ENCODE data around the gene HOMEZ. TPM values are rescaled to one million over a fixed set of nuclear protein-coding genes. Genes with fewer than 3 reads are reported as not detected.

The HOMEZ gene
- total RNA-seq, 1 donor from 2014 or later: 6.7 TPM

DNA sequence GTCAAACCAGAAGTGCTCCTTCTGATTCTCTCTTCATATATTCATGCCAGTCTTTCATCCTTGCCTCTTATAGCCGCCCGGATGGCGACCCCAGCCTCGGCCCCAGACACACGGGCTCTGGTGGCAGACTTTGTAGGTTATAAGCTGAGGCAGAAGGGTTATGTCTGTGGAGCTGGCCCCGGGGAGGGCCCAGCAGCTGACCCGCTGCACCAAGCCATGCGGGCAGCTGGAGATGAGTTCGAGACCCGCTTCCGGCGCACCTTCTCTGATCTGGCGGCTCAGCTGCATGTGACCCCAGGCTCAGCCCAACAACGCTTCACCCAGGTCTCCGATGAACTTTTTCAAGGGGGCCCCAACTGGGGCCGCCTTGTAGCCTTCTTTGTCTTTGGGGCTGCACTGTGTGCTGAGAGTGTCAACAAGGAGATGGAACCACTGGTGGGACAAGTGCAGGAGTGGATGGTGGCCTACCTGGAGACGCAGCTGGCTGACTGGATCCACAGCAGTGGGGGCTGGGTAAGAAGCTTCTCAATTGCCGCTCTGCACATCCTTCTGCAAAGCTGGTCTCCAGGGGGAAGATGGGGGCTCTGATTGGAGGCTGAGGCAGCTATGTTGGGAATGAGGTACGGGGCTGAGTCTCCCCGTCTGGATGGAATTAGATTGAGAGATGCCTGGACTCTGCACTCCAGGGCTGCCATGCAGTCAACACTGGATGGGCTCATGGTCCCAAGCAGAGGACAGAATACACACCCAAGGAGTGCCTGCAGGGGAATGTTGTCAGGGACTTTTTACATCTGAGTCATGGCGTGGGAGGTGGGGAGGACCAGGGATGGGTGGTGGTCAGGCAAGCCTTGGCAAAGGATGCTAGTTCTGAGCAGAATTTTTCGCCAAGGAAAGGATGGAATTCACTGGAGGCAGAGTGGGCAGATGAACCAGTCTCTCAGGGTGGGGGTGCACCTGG lies 22.0 kb upstream of the HOMEZ start:
- DNase-seq: no peak

DNA sequence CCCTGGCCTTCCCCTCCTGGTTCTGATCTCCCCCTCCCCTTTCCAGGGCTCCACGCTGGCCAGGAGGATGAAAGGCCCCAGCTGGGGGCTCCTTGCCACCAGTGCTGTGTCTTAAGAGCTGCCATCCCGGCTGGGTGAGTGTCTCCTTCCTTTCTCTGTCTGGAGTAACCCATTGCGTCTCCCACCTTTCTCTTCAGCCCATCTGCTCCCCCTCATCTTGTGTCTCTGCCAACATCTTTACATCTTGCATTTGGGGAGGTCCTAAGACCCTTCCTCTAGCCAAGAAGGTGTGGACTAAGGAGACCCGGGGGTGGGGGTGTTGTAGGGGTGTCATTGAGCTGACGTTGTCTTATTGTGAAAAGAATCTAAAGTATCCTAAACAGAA lies 21.2 kb upstream of the HOMEZ start:
- no peak for DNase-seq

GRCh38 chr14:23306412-23307145 lies 20.6 kb upstream of the HOMEZ start, which contains the start of gene BCL2L2:
Gene BCL2L2, plus strand, starts transcription at chr14:23306833. Its CDS starts 935 bp downstream, at chr14:23307768.
- DNase-seq: peak; percentile 97

DNA sequence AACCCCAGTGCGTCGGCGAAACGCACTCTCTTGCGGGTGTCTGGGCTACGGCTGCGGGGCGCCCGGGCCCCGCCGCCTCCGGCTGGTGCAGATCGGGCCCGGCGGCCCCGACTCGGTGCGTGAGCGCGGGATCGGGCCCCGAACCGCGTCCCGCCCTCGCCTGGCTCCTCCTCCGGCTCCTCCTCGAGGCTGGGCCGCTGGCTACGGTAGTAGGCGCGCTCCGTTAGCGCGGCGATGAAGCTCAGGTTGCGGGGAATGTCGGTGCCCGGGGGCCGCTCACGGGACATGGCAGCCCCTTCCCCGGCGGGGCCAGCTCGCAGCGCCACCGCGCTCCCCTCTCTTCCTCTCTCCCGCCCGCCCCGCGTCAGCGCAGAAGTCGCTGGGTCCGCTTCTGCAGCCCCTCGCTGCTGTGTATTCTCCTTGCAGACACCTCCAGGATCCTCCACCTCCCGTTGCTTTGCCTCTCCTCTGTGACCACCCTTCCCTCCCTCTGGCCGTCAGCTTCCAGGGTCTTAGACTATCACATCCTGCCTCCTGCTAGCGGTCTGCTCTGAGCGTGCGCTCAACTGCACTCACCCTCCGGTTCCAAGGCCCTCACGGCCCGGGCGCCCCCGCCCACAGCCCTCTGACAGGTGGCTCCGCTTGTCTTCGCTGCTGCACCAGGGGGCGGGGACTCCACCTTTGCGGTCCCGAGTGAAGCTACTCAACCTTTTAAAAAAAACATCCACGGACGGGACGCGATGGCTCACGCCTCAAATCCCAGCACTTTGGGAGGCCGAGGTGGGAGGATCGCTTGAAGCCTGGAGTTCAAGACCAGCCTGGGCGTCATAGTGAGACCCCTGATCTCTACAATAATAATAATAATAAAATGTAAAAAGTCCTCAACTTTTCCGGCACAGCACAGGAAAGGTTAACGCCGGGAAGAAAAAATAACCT lies 16.6 kb upstream of the HOMEZ start, which contains the start of gene PPP1R3E:
TSS of gene PPP1R3E (minus strand) at position 570 of the 936 bp plus-strand sequence. CDS start at position 287, 283 bp downstream.
- peak; percentile 85 for DNase-seq

GRCh38 chr14:23301969-23302289 lies 16.0 kb upstream of the HOMEZ start:
- DNase-seq: no peak

DNA sequence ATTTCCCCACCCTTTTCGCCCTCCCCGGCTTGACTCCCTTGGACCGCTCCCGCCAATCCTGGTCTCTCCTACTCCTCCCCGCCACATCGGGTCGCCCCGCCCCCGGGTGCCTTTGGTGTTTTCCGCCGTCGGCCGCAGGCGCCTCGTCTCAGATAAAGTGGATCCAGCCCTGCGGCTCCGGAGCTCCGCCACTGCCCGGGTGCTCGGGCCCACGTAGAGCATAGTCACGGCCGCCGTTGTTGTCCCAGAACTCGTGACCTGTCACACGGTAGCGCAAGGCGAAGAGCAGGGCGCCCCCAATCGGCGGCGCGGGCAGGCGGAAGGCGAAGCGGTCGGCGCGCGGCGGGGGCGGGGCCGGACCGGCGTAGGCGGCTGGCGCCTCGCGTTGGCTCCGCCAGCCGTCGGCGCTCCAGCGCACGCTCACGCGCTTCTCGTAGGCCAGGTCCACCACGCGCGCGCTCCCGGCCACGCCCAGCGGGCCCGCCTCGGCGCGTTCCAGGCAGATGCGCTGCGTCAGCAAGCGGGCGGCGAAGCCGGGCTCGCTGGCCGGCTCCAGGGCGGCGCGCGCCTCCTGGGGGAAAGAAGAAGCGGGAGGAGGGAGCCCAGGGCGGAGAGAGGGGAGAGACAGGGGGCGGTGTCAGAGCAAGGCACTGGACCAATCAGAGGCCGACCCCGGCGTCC lies 15.5 kb upstream of the HOMEZ start:
- DNase-seq: peak; percentile 99

DNA sequence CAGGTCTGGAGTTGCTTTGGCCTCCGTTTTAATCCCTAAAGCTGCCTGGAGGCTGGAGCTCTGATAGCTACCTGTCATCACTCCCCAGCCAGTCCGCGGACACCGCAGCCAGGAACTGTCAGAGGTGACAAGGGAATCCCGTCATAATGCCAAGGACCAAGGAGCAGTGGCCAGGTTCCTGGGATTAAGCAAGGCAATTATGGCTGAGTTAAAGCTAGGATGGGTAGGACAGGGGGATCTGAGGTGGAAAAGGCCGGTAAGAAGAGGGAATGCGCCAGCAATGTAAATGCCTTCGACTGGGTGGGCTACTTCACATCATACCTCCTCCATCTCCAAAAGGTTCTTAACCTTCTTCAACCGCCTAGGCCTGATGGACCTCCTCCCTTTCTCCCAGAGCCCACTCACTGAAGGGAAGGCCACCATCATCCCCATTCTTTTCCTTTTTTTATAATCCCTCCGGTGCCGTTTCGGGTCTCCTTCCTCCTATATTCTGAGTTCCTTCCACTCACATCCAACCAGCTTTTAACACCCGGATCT lies 14.8 kb upstream of the HOMEZ start:
- no peak for DNase-seq

DNA sequence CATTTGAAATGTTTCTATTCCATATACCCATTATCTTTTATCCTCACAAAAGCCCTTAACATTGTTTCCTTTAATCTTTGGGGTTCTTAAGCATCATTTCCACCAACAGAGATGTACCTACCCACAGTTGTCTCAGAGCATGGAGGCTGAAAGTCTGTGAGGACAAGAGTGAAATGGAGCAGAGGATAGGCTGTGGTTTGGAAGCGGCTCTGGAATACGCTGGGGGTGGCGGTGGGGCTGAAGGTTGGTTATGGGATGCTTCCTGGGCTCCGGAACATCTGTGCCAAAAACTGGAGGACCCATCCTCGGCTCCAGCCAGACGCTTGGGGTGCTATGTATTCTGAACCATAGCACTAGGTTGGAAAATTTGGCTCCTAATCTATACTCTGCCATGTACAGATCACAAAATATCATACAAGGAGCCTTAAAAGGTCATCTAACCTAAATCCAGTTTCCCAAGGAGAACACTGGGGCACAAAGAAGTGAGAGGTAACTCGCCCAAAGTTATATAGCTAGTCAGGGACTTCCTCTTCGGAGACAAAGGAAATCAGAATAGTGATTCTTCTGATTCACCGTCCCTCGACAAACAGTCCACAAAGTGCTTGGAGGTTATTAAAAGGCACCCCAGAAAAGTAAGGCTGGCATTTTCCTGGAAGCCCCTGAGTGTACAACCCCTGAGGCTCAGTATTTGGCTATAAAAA lies 14.2 kb upstream of the HOMEZ start:
- DNase-seq: no peak

- peak; percentile 45 for DNase-seq
Observed at GRCh38 chr14:23299211-23299957, 13.5 kb upstream of the HOMEZ start.

DNA sequence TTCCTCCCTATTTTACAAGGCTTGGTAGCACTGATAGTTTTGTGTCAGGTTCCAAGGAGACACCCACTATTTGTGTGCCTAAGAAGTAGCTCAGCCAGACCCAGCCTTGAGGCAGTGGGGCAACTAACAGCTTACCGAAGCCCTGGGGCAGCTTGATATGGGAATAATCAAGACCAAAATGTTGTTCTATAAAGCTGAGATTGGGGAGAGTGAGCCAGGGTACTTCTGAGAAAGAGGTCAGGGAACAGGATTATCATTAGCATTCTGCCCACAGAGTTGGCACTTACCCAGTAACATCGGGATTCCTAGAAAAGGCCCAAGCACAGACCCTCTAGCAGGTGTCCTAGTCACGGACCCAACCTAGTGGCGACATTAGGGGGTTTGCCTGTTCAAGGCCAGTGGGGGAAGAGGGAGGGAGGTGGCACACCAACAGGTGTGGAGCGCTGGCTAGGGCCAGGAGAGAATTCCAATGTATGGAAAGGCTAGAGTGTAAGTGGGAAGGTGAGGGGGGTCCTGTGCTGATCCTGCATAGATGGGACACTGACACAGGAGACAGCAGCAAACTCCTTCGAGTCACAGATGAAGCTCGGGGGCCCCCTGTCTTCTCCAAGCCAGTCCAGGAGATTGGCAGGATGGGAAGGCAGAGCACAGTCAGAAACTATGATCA lies 11.8 kb upstream of the HOMEZ start:
- no peak for DNase-seq

DNA sequence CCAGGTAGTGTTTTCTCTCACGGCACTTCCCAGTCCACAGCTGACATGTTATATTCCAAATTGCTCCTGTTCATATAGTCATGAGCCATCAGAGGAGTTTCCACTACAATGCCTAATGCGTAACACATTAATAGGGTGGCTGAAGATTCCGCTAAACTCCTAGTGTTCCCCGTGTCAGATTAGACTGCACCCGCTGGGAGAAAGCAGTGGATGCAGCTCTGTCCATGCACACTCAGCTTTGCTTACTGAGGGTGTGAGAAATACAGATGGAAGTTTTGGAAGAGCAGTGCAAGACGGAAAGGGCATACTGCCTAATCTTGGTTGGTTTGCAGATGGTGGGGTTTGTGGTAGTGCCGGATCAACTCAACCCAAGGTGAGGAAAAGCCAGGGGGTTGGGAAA lies 11.2 kb upstream of the HOMEZ start:
- DNase-seq: no peak

GRCh38 chr14:23296012-23296777 lies 10.3 kb upstream of the HOMEZ start:
- DNase-seq: no peak

- DNase-seq: peak; percentile 68
Observed at GRCh38 chr14:23294734-23295561, 9.0 kb upstream of the HOMEZ start.

- no peak for DNase-seq
Observed at GRCh38 chr14:23286902-23287479, 1.1 kb upstream of the HOMEZ start.

DNA sequence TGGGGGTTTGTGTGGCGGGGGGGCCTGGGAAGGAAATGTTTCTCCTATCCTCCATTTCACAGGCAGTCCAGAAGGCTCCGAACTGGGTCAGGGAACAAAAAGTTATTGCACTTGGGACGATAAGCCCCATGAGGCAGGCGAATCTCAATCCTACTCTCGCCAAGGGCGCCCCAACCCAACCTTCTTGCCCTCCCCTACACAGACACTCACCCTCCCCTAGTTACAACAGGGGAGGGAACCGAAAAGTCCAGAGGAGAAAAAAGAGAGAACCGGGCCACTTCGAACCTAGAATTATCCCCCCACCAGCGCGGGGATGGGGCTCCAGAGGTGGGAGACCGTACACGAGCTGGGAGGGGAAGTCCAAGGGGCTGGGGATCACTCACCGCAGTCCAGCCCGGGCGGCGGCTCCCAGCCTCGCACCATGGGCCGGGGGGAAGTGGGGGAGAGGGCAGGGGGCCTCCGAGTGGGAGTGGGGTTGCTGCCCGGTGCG lies 357 bp downstream of the HOMEZ start:
- no peak for DNase-seq

GRCh38 chr14:23284654-23285529 lies 1.0 kb downstream of the HOMEZ start:
- peak; percentile 42 for DNase-seq

All from tongue (tissue), 2 donors.